ENCODE measurements around the gene BRF1. TPM values are rescaled to one million over a fixed set of nuclear protein-coding genes. Genes with fewer than 3 reads are reported as not detected.

Gene BRF1
- total and polyA plus RNA-seq, 2 of the 8 experiments (the other 6 are each of a cell fraction or from before 2014, with no cell fraction given), result 7.7 to 18.3 TPM

GRCh38 chr14:105198588-105198987 lies 102.2 kb downstream of the BRF1 start (continued):
- TF ChIP-seq JUND (IDR thresholded peaks at IDR 0.05; ENCODE audit: low read length) (no peak), KDM1A (IDR thresholded peaks at IDR 0.05; ENCODE audit: borderline replicate concordance, low read length) (no peak), RAD21 (IDR thresholded peaks at IDR 0.05 in 1 of 2, conservative IDR thresholded peaks at IDR 0.05 in 1 of 2; ENCODE audit: low read depth in 2 of 2, low read length in 2 of 2) (no peak), BACH1 (IDR thresholded peaks at IDR 0.05; ENCODE audit: low read length) (no peak), TEAD4 (IDR thresholded peaks at IDR 0.05; ENCODE audit: low read depth, low read length) (no peak), EZH2 (IDR thresholded peaks at IDR 0.05; ENCODE audit: low read depth, low read length, severe bottlenecking) (no peak), KDM4A (IDR thresholded peaks at IDR 0.05; ENCODE audit: low read depth, low read length, severe bottlenecking) (no peak)
